Limb (tissue), 2 donors: ENCODE results near the gene POM121L2.

ENCODE experiments used
- DNase-seq, 2 donors: peaks; one replicate each; pipeline ENCODE4 v3.0.0-alpha.2; 2016; ENCODE audit errors: extremely low spot score in 2 of 2

POM121L2 gene

DNA sequence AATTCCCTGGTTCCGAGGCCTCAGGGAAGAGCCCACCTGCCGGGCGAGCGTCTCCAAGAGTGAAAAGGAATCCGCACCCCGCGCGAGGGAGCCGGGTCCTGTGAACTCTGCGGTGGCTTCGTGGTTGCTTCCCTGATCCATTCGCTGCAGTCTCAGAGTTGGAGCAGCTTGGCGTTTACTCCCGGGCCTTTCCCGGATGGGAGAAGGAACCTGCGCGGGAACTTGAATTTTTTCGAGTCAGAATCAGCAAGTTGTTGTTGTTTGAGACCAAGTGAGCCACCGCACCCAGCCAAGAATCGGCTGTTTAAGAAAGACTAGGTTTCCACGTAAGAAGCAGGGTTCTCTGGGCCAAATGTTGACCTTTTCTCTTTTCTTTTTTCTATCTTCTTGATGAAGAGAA lies 51.7 kb downstream of the POM121L2 start:
- no peak for DNase-seq
